GM12878 (cell line): ENCODE measurements around the gene IFI27L2. TPM values are rescaled to one million over a fixed set of nuclear protein-coding genes. Genes with fewer than 3 reads are reported as not detected.

Experiments
- ATAC-seq: fragments of 200-7000 bp; cut with Tn5 transposase; 3 replicates; pipeline ENCODE4 v1.9.1; 2020; ENCODE audit warnings: mild to moderate bottlenecking, moderate library complexity
- BruUV-seq: library from RNA; stranded (reverse); fragments of 400-500 nt; replicated peaks from 2 replicates; lab custom pipeline; 2021; lab: Mats Ljungman, UMichigan
- CTCF ChIA-PET: fragments of 300-600 bp; sonication (Branson Sonifier 250); formaldehyde crosslinking; extraction: SDS; loops from one replicate; lab custom pipeline; 2021; ENCODE audit warnings: inconsistent platforms; lab: Yijun Ruan, JAX
- POLR2A ChIA-PET: fragments of 350-600 bp; formaldehyde crosslinking; extraction: SDS; loops from one replicate; lab custom pipeline; 2021; ENCODE audit warnings: inconsistent platforms; lab: Charles Lee
- RAD21 ChIA-PET: fragments of 300-600 bp; sonication (Branson Sonifier 250); formaldehyde crosslinking; loops from one replicate; lab custom pipeline; 2023; ENCODE audit warnings: antibody characterized with exemption; ENCODE audit not compliant: unreplicated experiment; lab: Charles Lee
- SMC1A ChIA-PET: fragments of 300-600 bp; sonication (Branson Sonifier 250); formaldehyde crosslinking; loops from one replicate; lab custom pipeline; 2023; ENCODE audit not compliant: unreplicated experiment, uncharacterized antibody; lab: Charles Lee
- DNase-seq: peaks from one replicate; pipeline ENCODE4 v3.0.0-alpha.2; 2011; ENCODE audit warnings: low read depth, low spot score
- FAIRE-seq: peaks from 3 replicates; lab custom pipeline; 2011; peaks lifted over from hg19 to GRCh38; lab: Jason Lieb, UNC
- H2AFZ ChIP-seq: 2 replicates; pipeline ENCODE4 v1.6.0; 2011; ENCODE audit warnings: low read depth, low read length, control low read depth; ENCODE audit not compliant: control insufficient read depth
- H3K27ac ChIP-seq: 2 replicates; pipeline ENCODE4 v1.5.1; 2011; ENCODE audit warnings: control low read depth; ENCODE audit not compliant: control insufficient read depth, insufficient read depth
- H3K27me3 ChIP-seq, 2 experiments: replicated peaks in 1 of 2; 2 replicates each; pipeline versions ENCODE4 v1.6.0 to v1.6.1; 2011; ENCODE audit warnings: low read length in 1 of 2; ENCODE audit not compliant: control insufficient read depth in 2 of 2, insufficient read depth in 2 of 2
- H3K36me3 ChIP-seq, 2 experiments: 2 replicates each; pipeline ENCODE4 v1.5.1; 2011; ENCODE audit warnings: low read length in 1 of 2; ENCODE audit not compliant: control insufficient read depth in 2 of 2, insufficient read depth in 2 of 2
- H3K4me1 ChIP-seq: 2 replicates; pipeline ENCODE4 v1.6.1; 2011; ENCODE audit warnings: mild to moderate bottlenecking, low read length, moderate library complexity, mixed read lengths; ENCODE audit not compliant: control insufficient read depth, insufficient read depth
- H3K4me2 ChIP-seq: 2 replicates; pipeline ENCODE4 v1.6.0; 2011; ENCODE audit warnings: control low read depth; ENCODE audit not compliant: control insufficient read depth, insufficient read depth
- H3K4me3 ChIP-seq: fragments of 200-600 bp; sonication (generic); 2 replicates; pipeline ENCODE4 v1.5.1; 2016
- H3K79me2 ChIP-seq: 2 replicates; pipeline ENCODE4 v1.6.0; 2011; ENCODE audit warnings: low read length; ENCODE audit not compliant: control insufficient read depth, insufficient read depth
- H3K9ac ChIP-seq: 2 replicates; pipeline ENCODE4 v1.8.0; 2011; ENCODE audit warnings: low read length, control low read depth, mixed read lengths; ENCODE audit not compliant: control insufficient read depth, insufficient read depth
- H3K9me3 ChIP-seq: replicated peaks from 3 replicates; pipeline ENCODE4 v1.5.1; 2011; ENCODE audit warnings: mild to moderate bottlenecking, low read length; ENCODE audit not compliant: control insufficient read depth, insufficient read depth
- H4K20me1 ChIP-seq: 2 replicates; pipeline ENCODE4 v1.6.0; 2011; ENCODE audit not compliant: control insufficient read depth, insufficient read depth
- ATF7 ChIP-seq: fragments of 450-650 bp; IDR thresholded peaks from 2 replicates; pipeline ENCODE4 v1.6.1; 2016; ENCODE audit warnings: low read depth, mild to moderate bottlenecking
- BACH1 ChIP-seq: fragments of 450-650 bp; IDR thresholded peaks from 2 replicates; pipeline ENCODE4 v1.6.1; 2017; ENCODE audit warnings: mild to moderate bottlenecking, borderline replicate concordance
- BHLHE40 ChIP-seq, 2 experiments: fragments of 450-650 bp in 1 of 2; IDR thresholded peaks; 2 replicates each; pipeline ENCODE4 v1.6.1; 2011 to 2017; ENCODE audit warnings: low read depth in 2 of 2, borderline replicate concordance in 1 of 2, improper control_type of control experiment in 1 of 2, low read length in 1 of 2, mild to moderate bottlenecking in 1 of 2
- BRCA1 ChIP-seq: IDR thresholded peaks from 2 replicates; pipeline ENCODE4 v1.6.1; 2011; ENCODE audit warnings: low read depth, low read length, improper control_type of control experiment
- CBFB ChIP-seq: IDR thresholded peaks from 2 replicates; pipeline ENCODE4 v1.6.1; 2016; ENCODE audit warnings: antibody characterized with exemption, low read depth
- EED ChIP-seq: sonication (generic); IDR thresholded peaks from 2 replicates; pipeline ENCODE4 v1.6.1; 2016; ENCODE audit warnings: antibody characterized with exemption, low read depth
- LARP7 ChIP-seq: fragments of 450-650 bp; IDR thresholded peaks from 2 replicates; pipeline ENCODE4 v1.6.1; 2017; ENCODE audit warnings: mild to moderate bottlenecking
- MTA2 ChIP-seq: fragments of 450-650 bp; IDR thresholded peaks from 2 replicates; pipeline ENCODE4 v1.6.1; 2016; ENCODE audit warnings: low read depth, mild to moderate bottlenecking, moderate library complexity
- NR2C2 ChIP-seq: IDR thresholded peaks from 2 replicates; pipeline ENCODE4 v1.6.1; 2011; ENCODE audit warnings: borderline replicate concordance, low read depth; ENCODE audit not compliant: control insufficient read depth, insufficient read length
- PAX8 ChIP-seq: fragments of 450-650 bp; IDR thresholded peaks from 2 replicates; pipeline ENCODE4 v1.6.1; 2017; ENCODE audit warnings: mild to moderate bottlenecking, moderate library complexity
- PML ChIP-seq: IDR thresholded peaks from 2 replicates; pipeline ENCODE4 v1.6.1; 2012; ENCODE audit warnings: low read length, inconsistent platforms
- ZNF274 ChIP-seq: IDR thresholded peaks from one replicate; pipeline ENCODE4 v1.8.0; 2011; ENCODE audit not compliant: insufficient read length, insufficient read depth
- ZNF622 ChIP-seq: fragments of 450-650 bp; IDR thresholded peaks from 2 replicates; pipeline ENCODE4 v1.6.1; 2017; ENCODE audit warnings: mild to moderate bottlenecking, inconsistent platforms
- WGBS: methylation state at CpG from one replicate; pipeline ENCODE4 v1.1.6; 2016; ENCODE audit warnings: low lambda C conversion rate; ENCODE audit not compliant: insufficient replicate concordance, insufficient coverage; ENCODE audit errors: missing lambda C conversion rate; 5-methylcytosine and 5-hydroxymethylcytosine counted together
- in situ Hi-C: fragments of 300-500 bp; cut with MboI; formaldehyde crosslinking; loops from 9 replicates; pipeline ENCODE4 v1.14.3; 2018; ENCODE audit warnings: mixed read lengths
- intact Hi-C: fragments of 100-400 bp; cut with micrococcal nuclease; formaldehyde crosslinking; loops from one replicate; pipeline ENCODE4 v1.14.2; 2022; ENCODE audit not compliant: unreplicated experiment
- polyA plus RNA-seq, 11 experiments: library from polyadenylated mRNA; depleted of rRNA in 4 of 11; unstranded in 6 of 11; stranded (reverse) in 5 of 11; fragments of >200 nt; fragmentation: Nextera tagmentation in 4 of 11; fragmentation: Illumina TruSeq in 1 of 11; extraction: Ambion mirVana in 4 of 11; extraction: Trizol in 1 of 11; gene quantifications; 1 replicate in 1 of 11; 2 replicates in 10 of 11; pipeline versions ENCODE4 v1.2.1 to v1.2.3, GENCODE V29; 2011 to 2016; ENCODE audit warnings: inconsistent platforms in 2 of 11, missing spikeins in 2 of 11, low read depth in 1 of 11
- total RNA-seq, 4 experiments: library from RNA; depleted of rRNA in 3 of 4; stranded (reverse); fragments of >200 nt in 3 of 4; fragmentation: Illumina TruSeq in 1 of 4; extraction: Trizol in 1 of 4; gene quantifications; 2 replicates each; pipeline versions ENCODE4 v1.2.1 to v1.2.3, GENCODE V29; 2013 to 2021
- TF ChIP-seq, protein P1 (sequence below): IDR thresholded peaks from 2 replicates; pipeline ENCODE4 v1.6.1; 2011; ENCODE audit warnings: mild to moderate bottlenecking, low read depth, low read length, moderate library complexity; ENCODE audit not compliant: insufficient replicate concordance
- TF ChIP-seq, protein P2 (sequence below): IDR thresholded peaks from 2 replicates; pipeline ENCODE4 v1.6.1; 2011; ENCODE audit warnings: borderline replicate concordance, low read depth, mild to moderate bottlenecking, moderate library complexity, mixed read lengths, low read length; ENCODE audit not compliant: insufficient read depth; ENCODE audit errors: extremely low read length
- TF ChIP-seq, protein P3 (sequence below): fragments of 450-650 bp; IDR thresholded peaks from 2 replicates; pipeline ENCODE4 v1.6.1; 2016; ENCODE audit warnings: mild to moderate bottlenecking

The IFI27L2 gene
- total and polyA plus RNA-seq, 10 of the 15 experiments (the other 5 are each of a cell fraction or from before 2014, with no cell fraction given), result 26.6 to 134 (median 60.3) TPM

DNA sequence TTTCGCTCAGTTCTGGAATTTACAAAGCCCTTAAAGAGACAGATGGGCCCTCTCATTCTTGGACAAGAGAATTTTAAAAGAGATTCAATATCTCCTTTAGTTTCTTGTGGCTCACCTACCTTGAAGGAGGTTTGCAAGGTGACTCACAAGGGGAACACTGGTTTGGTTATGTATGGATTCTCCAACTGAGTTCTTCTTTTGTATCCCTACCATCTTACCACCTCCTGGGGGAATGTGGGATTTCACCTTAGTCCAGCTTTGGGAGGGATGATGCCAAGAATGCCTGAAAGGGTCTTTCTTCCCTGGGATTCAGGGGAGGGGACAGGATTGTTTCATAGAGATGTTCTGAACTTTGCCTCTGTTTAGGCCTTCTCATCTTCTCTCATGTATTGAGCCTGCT, 48.4 kb upstream of the IFI27L2 start:
- Histone ChIP-seq H4K20me1 (no peaks in the 10 kb centered on the region), H2AFZ (no peak overlapping the region), H3K4me3 (no peak overlapping the region), H3K79me2 (no peaks in the 10 kb centered on the region), H3K36me3 (no peaks in the 10 kb centered on the region), H3K27ac (no peak overlapping the region), H3K9ac (no peak overlapping the region), H3K4me2 (no peak overlapping the region), H3K27me3 (peaks cover 0 to 25% of the 10 kb centered on the region in 2 experiments; a peak in 2 of 4 replicates), H3K4me1 (no peaks in the 10 kb centered on the region; the same call in 1 of the 2 replicates), H3K9me3 (no peaks in the 10 kb centered on the region; the same call in 2 of the 3 replicates)
- RAD21 ChIA-PET, result no interaction called here
- POLR2A ChIA-PET, result no interaction called here
- WGBS, result 36% methylated on average over 1 of the region's 1 CpG
- FAIRE-seq, result no peak
- BruUV-seq, result no TSS peak
- SMC1A ChIA-PET, result no interaction called here
- no peak for ATAC-seq
- intact Hi-C loops, result no loop called here
- TF ChIP-seq, protein P1, sequence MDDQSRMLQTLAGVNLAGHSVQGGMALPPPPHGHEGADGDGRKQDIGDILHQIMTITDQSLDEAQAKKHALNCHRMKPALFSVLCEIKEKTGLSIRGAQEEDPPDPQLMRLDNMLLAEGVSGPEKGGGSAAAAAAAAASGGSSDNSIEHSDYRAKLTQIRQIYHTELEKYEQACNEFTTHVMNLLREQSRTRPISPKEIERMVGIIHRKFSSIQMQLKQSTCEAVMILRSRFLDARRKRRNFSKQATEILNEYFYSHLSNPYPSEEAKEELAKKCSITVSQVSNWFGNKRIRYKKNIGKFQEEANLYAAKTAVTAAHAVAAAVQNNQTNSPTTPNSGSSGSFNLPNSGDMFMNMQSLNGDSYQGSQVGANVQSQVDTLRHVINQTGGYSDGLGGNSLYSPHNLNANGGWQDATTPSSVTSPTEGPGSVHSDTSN, result no peak
- TF ChIP-seq ATF7 (no peak), BACH1 (no peak), NR2C2 (no peak), BHLHE40 (IDR thresholded peaks at IDR 0.05; ENCODE audit: borderline replicate concordance in 1 of 2, low read depth in 2 of 2, low read length in 1 of 2) (no peak)
- DNase-seq, result no peak
- in situ Hi-C loops, result no loop called here
- CTCF ChIA-PET, result interaction anchor here (4.8 to 6.4 kb wide), 2 partner anchors 41 to 142 kb away, joined by 52 to 58 read pairs; no protein-coding TSS in a partner anchor

DNA sequence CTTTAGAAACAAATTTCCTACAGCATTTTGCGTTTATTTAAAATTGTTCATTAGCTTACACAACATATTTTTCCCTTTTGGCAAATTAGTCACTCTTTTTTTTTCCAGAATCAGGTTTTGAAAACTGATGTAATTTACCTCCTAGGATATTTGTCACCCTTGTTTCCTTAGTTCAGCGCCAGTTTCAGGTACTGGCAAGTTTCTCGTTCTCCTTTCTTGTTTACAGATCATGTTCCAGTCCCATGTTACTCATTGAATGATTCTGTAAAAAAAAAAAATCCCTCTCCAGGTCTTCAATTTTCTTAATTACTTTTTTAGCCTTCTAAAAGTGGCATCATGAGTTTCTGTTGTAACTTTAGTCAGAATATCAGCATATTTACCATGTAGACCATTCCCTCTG, 47.4 kb upstream of the IFI27L2 start:
- ChIA-PET POLR2A (no interaction called here), CTCF (interaction anchor here (4.8 to 6.4 kb wide), 2 partner anchors 40 to 141 kb away, joined by 52 to 58 read pairs; no protein-coding TSS in a partner anchor), RAD21 (no interaction called here), SMC1A (no interaction called here)
- no peaks in the 10 kb centered on the region; the same call in 2 of the 3 replicates for H3K9me3 ChIP-seq
- ATAC-seq (no peak), FAIRE-seq (no peak), DNase-seq (no peak)
- no peak overlapping the region for H3K4me3 ChIP-seq
- no peak overlapping the region for H3K27ac ChIP-seq
- no peak overlapping the region for H2AFZ ChIP-seq
- WGBS, result 30% methylated on average over 3 of the region's 3 CpGs
- no peak overlapping the region for H3K9ac ChIP-seq
- no peaks in the 10 kb centered on the region; the same call in 1 of the 2 replicates for H3K4me1 ChIP-seq
- no peaks in the 10 kb centered on the region for H3K79me2 ChIP-seq
- H3K27me3 ChIP-seq, result peaks cover 0 to 25% of the 10 kb centered on the region in 2 experiments; a peak in 2 of 4 replicates
- no peaks in the 10 kb centered on the region for H3K36me3 ChIP-seq
- BruUV-seq, result no TSS peak
- in situ Hi-C loops, result no loop called here
- intact Hi-C loops, result no loop called here
- no peak overlapping the region for H3K4me2 ChIP-seq
- no peaks in the 10 kb centered on the region for H4K20me1 ChIP-seq
- TF ChIP-seq CBFB (no peak), ZNF274 (no peak), EED (no peak), PML (no peak), LARP7 (no peak), BRCA1 (no peak), ZNF622 (no peak), PAX8 (no peak), MTA2 (no peak)
- TF ChIP-seq, protein P2, sequence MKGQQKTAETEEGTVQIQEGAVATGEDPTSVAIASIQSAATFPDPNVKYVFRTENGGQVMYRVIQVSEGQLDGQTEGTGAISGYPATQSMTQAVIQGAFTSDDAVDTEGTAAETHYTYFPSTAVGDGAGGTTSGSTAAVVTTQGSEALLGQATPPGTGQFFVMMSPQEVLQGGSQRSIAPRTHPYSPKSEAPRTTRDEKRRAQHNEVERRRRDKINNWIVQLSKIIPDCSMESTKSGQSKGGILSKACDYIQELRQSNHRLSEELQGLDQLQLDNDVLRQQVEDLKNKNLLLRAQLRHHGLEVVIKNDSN, result no peak
- TF ChIP-seq, protein P3, sequence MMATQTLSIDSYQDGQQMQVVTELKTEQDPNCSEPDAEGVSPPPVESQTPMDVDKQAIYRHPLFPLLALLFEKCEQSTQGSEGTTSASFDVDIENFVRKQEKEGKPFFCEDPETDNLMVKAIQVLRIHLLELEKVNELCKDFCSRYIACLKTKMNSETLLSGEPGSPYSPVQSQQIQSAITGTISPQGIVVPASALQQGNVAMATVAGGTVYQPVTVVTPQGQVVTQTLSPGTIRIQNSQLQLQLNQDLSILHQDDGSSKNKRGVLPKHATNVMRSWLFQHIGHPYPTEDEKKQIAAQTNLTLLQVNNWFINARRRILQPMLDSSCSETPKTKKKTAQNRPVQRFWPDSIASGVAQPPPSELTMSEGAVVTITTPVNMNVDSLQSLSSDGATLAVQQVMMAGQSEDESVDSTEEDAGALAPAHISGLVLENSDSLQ, result no peak
